ENCODE data around the gene OXA1L. TPM values are rescaled to one million over a fixed set of nuclear protein-coding genes. Genes with fewer than 3 reads are reported as not detected.

OXA1L gene
- total RNA-seq, 4 donors from 2014 or later = 38.3 to 87.8 (median 55.9) TPM

DNA sequence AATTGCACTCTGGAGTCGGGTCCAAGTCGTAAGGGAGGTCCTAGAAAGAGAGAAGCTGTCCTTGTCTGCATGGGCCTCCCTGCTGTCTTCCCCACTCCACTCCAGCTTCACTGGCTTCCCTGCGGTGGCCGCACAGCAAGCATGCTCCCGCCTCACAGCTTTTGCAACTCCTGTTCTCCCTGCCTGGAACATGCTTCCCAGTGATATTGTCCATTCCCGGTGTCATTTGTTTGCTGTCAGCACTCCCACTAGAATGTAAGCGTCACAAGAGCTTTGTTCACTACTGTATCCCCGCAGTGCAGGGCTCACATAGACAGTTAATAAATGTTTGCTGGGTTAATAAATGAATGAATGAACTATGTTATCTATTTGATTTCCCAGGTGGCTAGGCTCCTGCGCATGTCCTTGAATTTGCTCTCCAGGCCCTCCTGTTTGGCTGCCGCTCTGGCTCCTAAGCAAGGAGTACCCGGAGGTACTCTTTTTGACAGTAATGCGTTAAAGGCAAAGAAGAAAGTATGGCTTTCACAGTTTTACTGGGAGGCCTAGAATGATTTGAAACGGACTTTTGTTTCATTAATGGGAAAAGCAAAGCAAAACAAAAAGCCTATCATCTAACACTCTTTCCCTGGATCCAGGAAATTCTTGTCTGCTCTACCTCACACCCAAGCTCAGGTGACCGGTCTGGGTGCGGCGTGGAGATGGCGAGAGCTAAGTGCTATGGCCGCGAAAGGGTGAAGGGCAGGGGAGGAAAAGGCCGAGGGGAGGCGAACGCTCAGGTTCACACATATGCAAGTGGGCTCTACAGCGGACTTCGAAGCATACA is 54.9 kb downstream of the OXA1L start:
- Histone ChIP-seq H3K4me3 (no peak overlapping the region), H3K9me3 (no peaks in the 10 kb centered on the region), H3K36me3 (no peaks in the 10 kb centered on the region), H3K27ac (peak overlapping the region; percentile 75 to 76), H3K27me3 (no peaks in the 10 kb centered on the region), H3K4me1 (peaks cover 0 to 12% of the 10 kb centered on the region in 2 donors)
- intact Hi-C loops (cut with DNase I; ENCODE audit: low total_unique reads) = loop anchor here (5.0 kb wide), 1 partner anchor 36 kb away; no protein-coding TSS in a partner anchor
- TF ChIP-seq, protein P1, sequence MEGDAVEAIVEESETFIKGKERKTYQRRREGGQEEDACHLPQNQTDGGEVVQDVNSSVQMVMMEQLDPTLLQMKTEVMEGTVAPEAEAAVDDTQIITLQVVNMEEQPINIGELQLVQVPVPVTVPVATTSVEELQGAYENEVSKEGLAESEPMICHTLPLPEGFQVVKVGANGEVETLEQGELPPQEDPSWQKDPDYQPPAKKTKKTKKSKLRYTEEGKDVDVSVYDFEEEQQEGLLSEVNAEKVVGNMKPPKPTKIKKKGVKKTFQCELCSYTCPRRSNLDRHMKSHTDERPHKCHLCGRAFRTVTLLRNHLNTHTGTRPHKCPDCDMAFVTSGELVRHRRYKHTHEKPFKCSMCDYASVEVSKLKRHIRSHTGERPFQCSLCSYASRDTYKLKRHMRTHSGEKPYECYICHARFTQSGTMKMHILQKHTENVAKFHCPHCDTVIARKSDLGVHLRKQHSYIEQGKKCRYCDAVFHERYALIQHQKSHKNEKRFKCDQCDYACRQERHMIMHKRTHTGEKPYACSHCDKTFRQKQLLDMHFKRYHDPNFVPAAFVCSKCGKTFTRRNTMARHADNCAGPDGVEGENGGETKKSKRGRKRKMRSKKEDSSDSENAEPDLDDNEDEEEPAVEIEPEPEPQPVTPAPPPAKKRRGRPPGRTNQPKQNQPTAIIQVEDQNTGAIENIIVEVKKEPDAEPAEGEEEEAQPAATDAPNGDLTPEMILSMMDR (IDR thresholded peaks at IDR 0.05) = no peak
- TF ChIP-seq POLR2A (IDR thresholded peaks at IDR 0.05) = no peak
- no peak for DNase-seq

- intact Hi-C loops (cut with DNase I; ENCODE audit: low total_unique reads) = loop anchor here (5.0 kb wide), 1 partner anchor 35 kb away; no protein-coding TSS in a partner anchor
- TF ChIP-seq, protein P1 (IDR thresholded peaks at IDR 0.05) = no peak
- no peak for TF ChIP-seq POLR2A (IDR thresholded peaks at IDR 0.05)
Observed at GRCh38 chr14:22822016-22822570, 55.6 kb downstream of the OXA1L start.

More at GRCh38 chr14:22822016-22822570, 55.6 kb downstream of the OXA1L start:
- Histone ChIP-seq H3K4me1 (peaks cover 0 to 12% of the 10 kb centered on the region in 2 donors), H3K4me3 (peak overlapping the region; percentile 36 to 39), H3K36me3 (no peaks in the 10 kb centered on the region), H3K9me3 (no peaks in the 10 kb centered on the region), H3K27ac (peak overlapping the region; percentile 75 to 76), H3K27me3 (no peaks in the 10 kb centered on the region)
- DNase-seq = peak; percentile 35 to 40

Small RNA genes within 50 kb of the gene (small RNA-seq; reads per million reads assigned to genes)
- gene RF00588 = not detected

Other genes starting within 250 kb of the OXA1L start
- gene DAD1, start 177.5 kb upstream of the OXA1L start, total RNA-seq = 100 to 1,000 TPM in 3 of 4 donors, 10 to 100 TPM in 1; 92.2 to 375 (median 207) TPM
- gene ABHD4, start 168.4 kb upstream of the OXA1L start, total RNA-seq = 10 to 100 TPM; 17.9 to 40.0 (median 28.6) TPM
- under 1 TPM in 1 of 4 donors, not detected in 3; 0.14 TPM for gene OR6J1, start 122.3 kb upstream of the OXA1L start, total RNA-seq
- gene SLC7A7, start 48.7 kb downstream of the OXA1L start, total RNA-seq = 10 to 100 TPM in 1 of 4 donors, 1 to 10 TPM in 3; 2.8 to 15.6 (median 6.8) TPM
- gene MRPL52, start 63.2 kb downstream of the OXA1L start, total RNA-seq = 100 to 1,000 TPM in 1 of 4 donors, 10 to 100 TPM in 3; 14.3 to 255 (median 35.3) TPM
- 100 to 1,000 TPM in 3 of 4 donors, 10 to 100 TPM in 1; 66.6 to 233 (median 172) TPM for gene MMP14, start 69.9 kb downstream of the OXA1L start, total RNA-seq
- 100 to 1,000 TPM in 1 of 4 donors, 10 to 100 TPM in 3; 27.4 to 140 (median 37.5) TPM for gene LRP10, start 105.1 kb downstream of the OXA1L start, total RNA-seq
- 1 to 10 TPM in 1 of 4 donors, under 1 TPM in 1, not detected in 2; 0.83 to 1.6 TPM for gene REM2, start 116.5 kb downstream of the OXA1L start, total RNA-seq
- gene RBM23, start 152.5 kb downstream of the OXA1L start, total RNA-seq = 1,000 to 10,000 TPM in 2 of 4 donors, 100 to 1,000 TPM in 1, 10 to 100 TPM in 1; 49.7 to 2,239 (median 990) TPM
- 100 to 1,000 TPM in 1 of 4 donors, 10 to 100 TPM in 3; 57.9 to 126 (median 75.6) TPM for gene PRMT5, start 162.7 kb downstream of the OXA1L start, total RNA-seq
- 10 to 100 TPM; 30.0 to 65.3 (median 34.7) TPM for gene HAUS4, start 190.4 kb downstream of the OXA1L start, total RNA-seq
- 10 to 100 TPM in 3 of 4 donors, 1 to 10 TPM in 1; 6.8 to 51.7 (median 27.1) TPM for gene AJUBA, start 215.9 kb downstream of the OXA1L start, total RNA-seq
- gene C14orf93, start 243.5 kb downstream of the OXA1L start, total RNA-seq = 10 to 100 TPM in 2 of 4 donors, 1 to 10 TPM in 2; 7.2 to 18.6 (median 10.4) TPM